T follicular helper cell (primary cell): ENCODE measurements around the gene CENPP.
A peak's percentile ranks its signal among the peaks of the same experiment; 100 is the strongest.
"Not testable (repeated sequence)": the region's sequence is repeated elsewhere in the genome, so short reads cannot be mapped to it uniquely, and the experiment has no call there.

Experiments
- DNase-seq: peaks from one replicate; pipeline ENCODE4 v3.0.0-alpha.2; 2020; ENCODE audit warnings: low read depth

The CENPP gene

DNA sequence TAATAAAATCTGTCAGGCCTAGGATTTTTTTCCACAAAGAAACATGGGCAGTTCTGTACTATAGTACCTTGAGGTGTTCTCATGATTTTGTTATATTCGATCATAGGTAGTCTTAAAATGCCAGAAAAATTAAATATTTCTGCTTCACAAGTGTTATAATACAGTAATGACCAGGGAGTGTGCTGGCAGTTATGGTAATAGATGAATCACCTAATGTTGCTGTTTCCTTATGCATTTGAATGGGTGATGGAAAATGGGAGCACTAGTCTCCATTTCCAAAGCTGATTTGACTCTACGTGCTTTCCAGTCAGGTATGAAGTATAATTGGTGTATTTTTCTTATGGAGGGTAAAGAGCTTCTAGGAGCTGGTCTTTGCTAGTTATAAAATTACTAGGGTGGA is 54.9 kb downstream of the CENPP start:
- DNase-seq = no peak

DNA sequence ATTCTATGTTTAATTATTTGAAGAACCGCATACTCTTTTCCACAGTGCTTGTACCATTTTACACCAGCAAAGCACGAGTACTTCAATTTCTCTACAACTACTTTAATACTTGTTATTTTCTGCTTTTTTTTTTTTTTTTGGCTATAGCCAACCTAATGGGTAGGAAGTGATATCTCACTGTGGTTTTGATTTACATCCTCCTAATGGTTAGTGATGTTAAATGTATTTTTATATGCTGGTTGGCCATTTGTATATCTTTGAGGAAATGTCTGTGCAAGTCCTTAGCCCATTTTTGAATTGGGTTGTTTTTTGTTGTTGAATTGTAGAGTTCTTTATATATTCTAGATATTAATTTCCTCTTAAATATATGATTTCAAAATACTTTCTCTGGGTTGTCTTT is 56.0 kb downstream of the CENPP start:
- DNase-seq = no peak

DNA sequence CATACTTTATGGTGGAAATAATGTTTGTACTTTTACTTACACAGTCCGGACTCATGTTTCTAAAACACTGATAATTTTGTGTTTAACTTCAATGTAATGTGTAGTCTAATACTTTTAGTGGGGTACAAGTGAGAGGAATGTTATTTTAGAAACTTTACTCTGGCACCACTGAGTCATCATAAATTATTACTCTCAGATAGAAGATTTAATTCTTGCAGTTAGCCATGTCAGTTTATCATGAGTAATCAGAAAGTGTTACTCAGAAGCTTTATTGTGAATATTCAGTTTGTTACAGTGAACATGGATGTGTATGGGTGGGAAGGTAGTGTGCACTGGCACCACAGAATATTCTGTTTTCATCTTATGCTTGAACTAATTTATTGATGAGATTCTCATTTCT is 58.6 kb downstream of the CENPP start:
- no peak for DNase-seq

DNA sequence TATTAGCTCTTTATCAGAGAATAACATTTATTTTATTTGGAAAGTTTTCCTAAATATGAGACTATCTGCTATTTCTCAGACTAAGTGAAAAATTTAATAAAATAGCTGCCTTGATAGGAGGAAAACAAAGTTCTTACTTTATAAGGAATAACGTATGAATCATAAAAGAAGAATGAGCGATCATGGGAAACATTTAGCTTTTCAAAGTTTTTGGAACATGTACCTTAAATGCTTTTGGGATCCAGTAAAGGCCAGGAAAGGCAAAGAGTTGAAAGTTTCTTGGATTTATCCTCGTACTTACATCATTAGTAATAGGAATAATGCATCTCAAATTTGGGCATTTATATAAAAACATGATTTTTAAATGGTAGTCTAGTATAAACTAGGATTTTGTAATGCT is 59.2 kb downstream of the CENPP start:
- no peak for DNase-seq

DNA sequence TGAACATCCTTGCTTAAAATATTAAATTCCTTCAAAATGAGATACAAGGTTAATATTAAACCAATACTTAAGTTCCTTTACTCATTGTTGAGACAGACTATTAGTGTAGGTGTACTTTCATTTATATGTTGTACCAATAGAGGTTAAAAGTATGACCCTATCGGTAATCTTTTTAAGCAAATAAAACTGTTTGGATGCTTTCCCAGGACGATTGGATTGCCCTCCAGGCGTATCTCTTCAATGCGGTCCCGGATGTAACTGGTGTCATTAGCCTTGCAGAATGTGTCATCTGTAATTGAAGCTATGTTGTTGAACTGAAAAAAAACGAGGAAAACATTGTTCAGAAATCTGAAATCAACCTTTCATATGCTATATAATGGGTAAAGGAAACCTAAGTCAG is 59.7 kb downstream of the CENPP start:
- no peak for DNase-seq

DNA sequence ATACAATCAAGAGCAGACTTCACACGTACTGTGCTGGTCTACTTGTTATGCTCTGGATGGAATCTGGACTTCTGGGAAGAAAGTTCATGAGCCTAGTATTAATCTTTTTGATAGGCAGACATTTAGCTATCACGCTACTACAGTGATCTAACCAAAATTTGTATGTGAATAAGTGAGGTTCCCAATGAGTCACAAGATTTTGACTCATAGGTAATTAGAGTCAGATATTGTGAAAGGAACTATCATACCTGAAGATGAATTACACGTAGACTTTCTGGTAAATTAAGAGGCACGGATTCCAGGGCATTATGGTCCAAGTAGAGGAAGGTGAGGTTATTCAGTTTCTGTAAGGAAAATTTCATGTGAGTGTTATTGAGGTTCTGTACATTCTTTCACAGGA is 60.2 kb downstream of the CENPP start:
- DNase-seq = no peak

DNA sequence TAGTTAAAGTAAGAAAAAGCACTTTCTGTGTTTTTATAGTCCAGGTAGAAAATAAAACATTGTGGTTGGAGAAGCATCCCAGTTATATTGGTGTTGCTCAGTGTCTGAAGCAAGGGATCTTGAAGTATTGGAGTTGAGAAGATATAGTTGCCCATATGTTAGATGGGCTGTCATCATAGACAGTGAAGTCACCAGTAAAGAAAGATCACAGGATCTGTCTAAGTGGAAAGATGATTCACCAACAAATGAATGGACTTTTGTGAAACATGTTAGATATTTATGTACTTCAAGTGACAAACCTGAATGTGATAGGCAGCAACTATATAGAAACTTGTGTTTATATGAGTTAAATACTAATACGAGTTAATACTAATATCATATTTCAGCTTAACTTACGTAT is 66.9 kb downstream of the CENPP start:
- no peak for DNase-seq

DNA sequence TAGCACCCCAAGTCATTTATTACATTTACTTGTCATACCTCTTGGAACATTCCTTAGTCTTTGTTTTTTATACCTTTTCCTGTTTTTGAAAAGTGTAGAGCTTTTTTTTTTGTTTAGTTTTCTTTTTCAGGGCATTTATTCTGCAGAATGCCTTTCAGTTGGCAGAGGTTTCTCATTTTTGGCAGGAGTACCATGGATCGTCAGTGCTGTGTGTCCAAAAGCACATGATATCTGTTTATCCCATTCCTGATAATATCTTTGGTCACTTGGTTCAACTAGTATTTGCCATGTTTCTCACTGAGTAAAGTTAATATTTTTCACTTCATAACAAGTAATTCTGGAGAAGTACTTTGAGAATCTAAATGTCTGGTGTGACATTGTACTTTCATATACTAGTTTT is 67.9 kb downstream of the CENPP start:
- DNase-seq = no peak

DNA sequence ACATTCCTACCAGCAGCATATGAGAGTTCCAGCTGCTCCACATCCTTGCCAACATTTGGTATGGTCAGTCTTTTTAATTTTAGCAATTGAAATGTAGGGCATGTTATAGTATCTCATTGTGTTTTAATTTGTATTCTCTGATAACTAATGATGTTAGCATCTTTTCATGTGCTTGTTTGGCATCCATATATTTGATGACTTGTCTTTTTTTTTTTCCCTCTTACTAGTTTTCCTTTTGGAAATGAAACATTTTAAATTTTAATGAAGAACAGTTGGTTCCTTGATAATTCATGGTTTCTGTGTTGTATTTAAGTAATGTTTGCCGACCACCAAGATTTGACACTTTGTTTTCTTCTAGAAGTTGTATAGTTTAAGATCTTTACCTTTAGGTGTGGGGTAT is 69.9 kb downstream of the CENPP start:
- no peak for DNase-seq

DNA sequence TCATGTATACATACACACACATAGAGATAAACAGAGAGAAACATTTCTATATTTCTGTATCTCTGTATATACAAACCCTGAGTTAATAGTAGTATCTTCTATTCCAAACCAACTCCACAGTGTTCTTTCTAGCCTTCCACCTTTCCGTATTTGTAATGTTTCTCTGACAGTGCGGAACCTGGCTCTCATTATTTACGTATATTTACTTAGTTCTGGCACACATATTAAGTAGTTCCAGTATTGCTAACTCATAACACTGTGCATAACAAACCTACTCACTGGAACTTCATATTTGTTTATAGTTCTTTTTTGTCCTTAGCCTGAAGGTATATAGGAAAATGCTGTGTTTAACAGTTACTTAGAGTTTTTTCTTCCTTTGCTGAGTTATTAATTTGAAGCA is 72.1 kb downstream of the CENPP start:
- DNase-seq = no peak

DNA sequence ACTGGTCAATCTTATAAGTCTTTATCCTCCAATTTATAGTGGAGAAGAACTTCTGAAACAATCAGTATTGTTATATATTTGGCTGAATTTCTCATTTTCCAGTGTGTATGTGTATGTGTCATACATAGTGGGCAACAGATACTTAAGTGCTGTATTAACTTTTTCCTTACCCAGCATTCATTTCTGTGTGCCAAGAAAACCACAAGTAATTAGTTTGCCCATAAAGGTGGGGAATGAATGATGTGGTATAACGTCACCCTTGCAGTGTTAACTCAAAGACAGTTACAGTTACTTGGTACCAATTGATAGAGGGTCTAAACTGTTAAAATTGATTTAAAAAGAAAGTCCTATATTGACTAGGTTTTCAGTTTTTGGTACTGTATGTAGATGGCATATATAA is 76.6 kb downstream of the CENPP start:
- no peak for DNase-seq

DNA sequence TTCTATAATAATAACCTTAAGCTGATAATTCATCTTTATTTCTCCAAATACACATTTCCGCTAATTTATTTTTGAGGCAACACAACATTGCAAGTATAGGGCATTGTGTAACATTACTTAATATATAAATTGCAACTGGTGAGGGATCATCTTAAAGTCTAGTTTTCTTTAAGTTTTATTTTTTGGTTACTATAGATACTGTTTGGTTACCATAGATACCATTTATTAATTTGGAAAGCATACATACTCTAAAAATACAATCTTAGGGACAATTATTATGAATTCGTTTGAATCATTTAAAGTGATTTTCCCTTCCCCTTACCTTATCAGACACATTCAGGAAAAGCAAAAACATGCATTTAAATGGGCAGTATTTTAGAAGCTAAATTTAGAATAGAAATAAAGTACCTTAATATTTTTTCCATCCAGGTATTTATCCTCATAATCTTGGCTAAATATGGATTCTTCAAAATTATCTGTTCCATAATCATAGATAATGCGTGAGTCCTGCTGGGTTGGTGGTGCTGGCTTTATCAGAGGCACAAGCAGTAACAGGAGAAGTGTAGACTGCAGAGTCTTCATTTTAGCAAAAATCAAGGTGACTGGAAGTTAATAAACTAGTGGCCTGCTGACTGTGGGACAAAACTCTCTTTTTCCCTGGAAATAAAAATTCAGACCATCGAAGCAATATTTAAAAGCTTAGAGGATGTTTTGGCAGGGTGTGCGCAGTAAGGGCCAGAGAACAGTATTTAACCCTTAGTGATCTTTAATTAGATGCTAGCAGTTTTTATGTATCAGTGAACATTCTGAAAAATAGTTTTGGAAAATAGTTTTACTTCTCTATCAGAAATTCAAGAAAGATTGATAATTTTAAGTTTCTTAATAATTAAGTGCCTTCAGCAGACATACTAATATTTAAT is 77.3 kb downstream of the CENPP start:
- no peak for DNase-seq

DNA sequence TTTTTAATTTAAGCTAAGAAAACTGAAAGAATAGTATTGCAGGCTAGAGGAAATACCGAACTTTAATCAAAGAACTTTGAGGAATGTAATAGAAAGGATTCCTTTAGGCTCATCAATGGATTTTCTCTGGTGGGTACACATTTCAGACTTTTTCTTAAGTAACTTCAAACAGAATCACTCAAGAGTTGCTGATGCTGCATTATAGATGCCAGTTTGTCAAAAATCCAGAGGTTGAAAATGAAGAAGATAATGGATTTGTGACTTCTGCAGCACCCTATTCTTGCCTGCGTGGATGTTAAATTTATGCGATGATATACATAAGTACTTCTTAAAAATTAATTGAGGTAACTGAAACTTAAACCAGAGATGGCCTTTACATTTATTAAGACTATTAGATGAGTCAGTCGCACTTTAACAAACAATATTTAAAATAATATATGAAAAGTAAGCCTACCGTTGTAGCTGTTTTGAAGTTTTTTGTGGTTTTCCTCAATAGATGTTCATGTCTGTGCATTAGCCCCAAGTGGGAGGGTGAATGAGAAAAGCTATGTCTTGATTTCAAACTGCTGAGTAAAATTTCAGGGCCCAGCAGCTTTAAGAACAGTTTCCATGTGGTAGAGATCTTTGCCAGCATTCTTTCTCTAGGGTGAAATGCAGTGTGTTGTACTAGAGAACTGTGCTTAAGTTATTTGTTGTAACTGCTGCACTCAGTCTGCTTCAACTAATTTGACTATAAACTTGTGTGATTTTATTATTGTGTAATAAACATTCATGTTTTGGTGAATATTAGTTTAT is 78.5 kb downstream of the CENPP start, which contains the start of gene OGN:
OGN (minus strand) TSS at position 537 of the 795 bp plus-strand sequence. CDS start 1,171 bp downstream, outside the sequence.
- DNase-seq = no peak

DNA sequence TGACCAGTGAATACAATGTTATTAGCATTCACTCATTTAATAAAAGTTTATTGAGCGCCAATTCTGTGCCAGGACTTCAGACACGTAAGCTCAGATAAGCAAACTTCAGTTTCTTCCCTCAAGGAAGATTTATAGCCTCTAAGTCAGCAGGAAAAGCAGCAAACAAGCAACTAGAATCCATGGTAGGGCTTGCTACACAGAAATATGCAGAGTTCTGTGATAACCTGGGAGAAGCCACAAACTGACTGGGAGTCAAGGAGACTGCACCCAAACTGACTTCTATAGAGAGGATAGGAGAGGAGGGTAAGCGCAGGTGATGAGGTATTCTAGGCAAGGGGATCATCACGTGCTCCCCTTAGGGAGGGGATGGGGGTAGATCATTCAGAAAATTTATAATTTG is 80.1 kb downstream of the CENPP start:
- DNase-seq = no peak

DNA sequence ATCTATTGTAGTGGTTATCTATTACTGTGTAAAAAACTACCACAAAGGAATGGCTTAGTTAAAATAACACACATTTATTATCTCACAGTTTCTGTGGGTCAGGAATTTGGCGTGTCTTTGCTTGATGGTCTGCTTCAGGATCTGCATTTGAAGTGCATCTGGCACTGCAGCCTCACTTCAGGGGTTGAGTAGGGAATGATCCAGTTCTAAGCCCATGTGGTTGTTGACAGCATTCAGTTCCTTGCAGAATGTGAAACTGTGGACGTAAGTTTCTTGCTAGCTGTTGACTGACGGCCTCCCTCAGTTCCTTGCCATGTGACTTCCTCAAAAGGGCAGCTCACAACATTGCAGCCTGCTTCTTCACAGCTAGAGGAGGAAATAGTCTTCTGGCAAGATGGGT is 80.7 kb downstream of the CENPP start:
- DNase-seq = peak; percentile 3

DNA sequence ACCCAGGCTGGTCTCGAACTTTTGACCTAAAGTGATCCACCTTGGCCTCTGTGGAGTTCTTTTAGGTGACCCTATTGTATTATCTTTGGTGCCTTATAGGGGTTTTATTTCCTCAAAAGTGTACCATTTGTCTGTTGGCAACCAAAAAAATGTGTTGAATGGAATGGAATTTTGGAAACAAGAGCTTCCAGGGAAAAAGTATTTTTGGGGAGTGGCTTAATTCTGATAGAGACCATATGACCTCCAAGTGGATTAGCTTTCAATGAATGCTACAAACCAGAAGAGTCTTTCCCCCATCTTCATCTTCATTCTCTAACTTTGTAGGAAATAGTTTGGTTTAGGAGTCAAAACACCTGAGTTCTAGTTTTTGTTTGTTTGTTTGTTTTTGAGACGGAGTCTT is 82.1 kb downstream of the CENPP start:
- no peak for DNase-seq

DNA sequence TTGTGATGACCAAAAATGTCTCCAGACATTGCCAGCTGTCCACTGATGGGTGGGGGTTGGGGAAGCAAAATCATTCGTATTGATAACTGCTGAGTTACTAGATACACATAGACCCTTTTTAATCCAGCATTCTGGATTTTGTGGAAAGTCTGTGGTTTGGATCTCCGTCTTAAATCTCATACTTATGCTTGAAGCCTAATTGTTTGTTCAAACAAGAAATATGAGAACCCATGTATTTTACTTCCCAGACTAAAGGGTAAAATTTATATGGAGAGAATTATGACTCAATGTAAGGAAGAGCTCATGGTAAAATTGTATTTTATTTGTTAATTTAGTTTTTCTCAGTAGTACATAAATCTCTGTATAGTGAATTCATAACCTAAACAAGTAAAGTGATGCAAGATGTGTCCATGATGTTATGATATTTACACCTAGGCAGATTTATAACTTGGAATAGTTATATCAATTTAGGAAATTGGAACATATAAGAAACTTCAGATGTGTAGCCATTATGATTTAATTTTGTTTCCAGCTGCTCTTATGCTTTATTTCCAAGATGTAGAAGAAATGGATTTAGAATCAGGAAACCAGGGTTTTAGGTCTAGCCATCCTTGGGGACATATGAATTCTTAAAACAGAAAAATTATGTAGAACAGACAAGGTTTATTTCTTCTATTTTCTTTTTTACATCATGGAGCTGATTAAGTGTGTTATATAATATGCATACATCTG is 83.2 kb downstream of the CENPP start:
- no peak for DNase-seq

DNA sequence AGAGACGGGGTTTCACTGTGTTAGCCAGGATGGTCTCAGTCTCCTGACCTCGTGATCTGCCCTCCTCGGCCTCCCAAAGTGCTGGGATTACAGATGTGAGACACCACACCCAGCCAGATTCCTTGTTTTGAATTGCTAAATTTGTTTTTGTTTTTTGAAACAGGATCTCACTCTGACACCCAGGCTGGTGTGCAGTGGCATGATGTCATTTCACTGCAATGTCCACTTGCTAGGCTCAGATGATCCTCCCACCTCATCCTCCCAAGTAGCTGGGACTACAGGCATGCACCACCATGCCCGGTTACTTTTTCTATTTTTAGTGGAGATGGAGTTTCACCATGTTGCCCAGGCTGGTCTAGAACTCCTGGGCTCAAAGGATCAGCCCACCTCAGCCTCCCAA is 85.4 kb downstream of the CENPP start:
- DNase-seq = not testable (repeated sequence)

DNA sequence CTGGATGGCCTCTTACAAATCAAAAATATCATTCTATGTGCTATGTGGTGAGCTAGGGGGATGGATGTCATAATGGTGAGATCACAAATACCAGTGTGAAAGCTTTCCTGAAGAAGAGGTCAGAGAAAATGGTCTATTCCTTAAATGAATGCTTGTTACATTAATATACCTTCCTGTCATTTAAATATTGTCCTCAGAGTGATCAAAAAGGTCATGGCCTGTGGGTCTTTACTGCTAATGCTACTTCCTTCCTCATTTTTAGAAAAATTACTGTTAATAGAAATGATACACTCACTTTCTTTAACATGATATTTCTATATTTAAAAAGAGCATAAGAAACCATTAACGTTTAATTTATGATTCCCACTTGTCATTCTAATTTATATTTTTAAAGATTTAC is 88.8 kb downstream of the CENPP start:
- DNase-seq = no peak

DNA sequence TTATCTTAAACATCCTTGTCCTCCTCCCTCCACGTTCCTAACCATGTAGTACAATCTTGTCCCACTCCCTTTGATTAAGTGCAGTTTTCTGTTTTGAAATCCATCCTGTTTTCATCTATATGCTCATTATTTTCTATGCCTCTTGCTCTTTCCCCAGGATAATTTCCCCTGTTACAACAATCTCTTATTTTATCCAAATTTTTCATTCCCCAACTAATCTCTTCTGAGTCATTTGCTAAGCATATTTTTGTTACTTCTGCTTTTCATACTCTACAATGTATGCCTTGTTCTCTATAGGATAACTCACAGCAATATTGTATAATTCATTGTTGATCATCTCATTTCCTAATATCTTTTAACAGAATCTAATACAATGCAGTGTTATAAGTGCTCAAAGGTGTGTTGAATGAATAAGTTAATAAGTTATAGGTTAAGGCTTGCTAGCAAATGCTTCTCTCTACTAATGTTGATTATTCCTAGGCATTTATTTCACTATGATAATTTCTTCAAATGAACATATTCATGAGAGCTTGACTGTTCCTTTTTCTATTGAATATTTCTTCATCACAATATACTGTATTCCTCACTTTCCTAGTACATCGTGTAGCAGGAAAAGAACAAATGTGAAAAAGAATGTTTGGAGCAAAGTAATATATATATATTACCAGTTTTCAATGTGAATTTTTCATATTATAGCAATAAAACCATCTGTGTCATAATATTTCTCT is 97.0 kb downstream of the CENPP start:
- DNase-seq = no peak

DNA sequence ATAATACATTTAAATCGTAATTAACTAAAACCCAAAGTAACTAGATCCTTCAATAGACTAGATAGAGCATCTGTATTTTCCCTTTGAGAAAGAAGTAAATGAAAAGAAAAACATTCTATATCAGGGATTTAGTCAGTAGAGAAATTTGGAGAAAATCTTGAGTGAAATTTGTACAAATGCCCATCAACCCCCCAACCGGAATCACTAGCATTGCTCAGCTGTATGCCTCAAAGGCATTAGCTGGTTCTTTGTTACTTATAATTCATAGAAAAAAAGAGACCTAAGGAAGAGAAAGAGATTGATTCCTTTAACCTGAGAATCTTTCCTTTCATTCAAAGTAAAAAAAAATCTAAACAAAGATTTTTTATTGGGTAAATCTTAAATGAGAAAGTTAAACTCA is 97.9 kb downstream of the CENPP start:
- no peak for DNase-seq

DNA sequence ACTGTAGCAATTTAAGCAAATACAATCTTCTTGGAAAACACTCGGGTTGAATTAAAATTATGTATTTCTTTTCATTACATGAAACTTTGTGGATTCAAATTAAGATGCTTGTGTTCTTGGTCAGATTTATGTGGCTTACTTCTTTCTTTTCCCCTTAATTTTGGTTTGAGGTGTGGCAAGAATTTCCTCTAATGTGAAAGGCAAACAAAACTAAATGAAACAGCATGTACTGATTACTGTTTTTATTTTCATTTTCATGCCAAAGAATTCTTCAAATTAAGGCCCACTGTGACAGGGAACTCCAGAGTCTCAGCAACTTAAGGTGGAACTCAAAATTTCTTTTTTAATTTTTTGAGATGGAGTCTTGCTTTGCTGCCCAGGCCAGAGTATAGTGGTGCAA is 98.6 kb downstream of the CENPP start, which contains the start of gene OMD:
OMD (minus strand) TSS at position 132 of the 400 bp plus-strand sequence. CDS start 6,913 bp downstream, outside the sequence.
- DNase-seq = no peak
